GM19035 (cell line): ENCODE results near the gene SDC4.

Experiments
- ATAC-seq: cut with Tn5 transposase; IDR thresholded peaks from one replicate; pipeline ENCODE4 v1.9.1; 2021; ENCODE audit not compliant: unreplicated experiment

The SDC4 gene, protein sequence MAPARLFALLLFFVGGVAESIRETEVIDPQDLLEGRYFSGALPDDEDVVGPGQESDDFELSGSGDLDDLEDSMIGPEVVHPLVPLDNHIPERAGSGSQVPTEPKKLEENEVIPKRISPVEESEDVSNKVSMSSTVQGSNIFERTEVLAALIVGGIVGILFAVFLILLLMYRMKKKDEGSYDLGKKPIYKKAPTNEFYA

DNA sequence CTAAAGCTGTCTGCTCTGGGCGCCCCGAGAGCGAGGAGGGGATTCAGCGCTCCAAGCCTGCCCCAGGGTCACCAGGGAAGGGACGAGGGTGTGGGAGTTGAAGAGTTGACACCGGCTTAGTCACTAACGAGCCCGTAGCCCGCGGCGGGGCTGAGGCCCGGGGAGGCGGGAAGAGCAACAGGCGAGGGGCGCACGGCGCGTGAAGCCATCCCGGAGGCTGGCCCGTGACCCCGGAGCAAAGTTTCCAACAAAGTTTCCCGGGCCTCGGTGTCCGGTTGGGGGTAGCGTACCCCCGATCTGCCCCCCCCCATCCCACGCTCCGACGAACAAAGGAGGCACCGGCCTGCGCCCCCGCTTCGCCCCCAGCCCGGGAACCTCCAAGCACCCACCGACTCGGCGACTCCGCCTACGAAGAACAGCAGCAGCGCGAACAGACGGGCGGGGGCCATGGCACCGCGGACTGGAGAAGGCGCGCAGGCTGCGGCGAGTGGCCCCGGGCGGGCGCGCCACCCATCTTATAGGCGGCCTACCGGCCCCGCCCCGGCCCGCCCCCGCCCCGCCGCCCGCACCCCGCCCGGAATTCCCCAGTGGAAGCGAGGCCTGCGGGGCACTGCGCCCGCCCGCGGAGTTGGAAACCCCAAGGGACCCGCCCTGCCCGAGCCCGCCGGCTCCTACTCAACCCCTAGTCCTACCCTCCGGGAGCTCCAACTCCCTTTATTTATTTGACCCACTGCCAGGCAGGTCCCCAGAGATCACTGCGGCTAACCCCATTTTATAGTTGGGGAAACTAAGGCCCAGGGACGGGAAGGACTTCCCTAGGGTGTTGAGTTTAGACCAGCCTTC lies at the start of gene SDC4:
Gene SDC4, minus strand, starts transcription at position 489 of the 843 bp plus-strand sequence. Its CDS starts 40 bp downstream, at position 449.
- no peak for ATAC-seq

DNA sequence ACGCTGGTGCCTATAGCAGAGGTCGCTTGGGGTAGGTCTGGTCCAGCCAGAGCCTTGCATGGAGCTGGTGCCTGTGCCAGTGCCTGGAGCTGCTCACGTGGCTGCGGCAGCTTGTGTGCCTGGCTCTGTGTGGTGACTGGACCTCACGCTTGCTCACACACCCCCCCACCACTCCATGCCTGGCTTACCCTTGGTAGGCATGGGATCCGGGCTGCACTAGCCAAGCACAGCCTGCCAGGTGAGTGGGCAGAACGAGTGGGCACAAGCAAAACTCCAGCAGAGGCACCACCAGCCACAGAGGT lies 46.8 kb upstream of the SDC4 start:
- no peak for ATAC-seq

GRCh38 chr20:45394221-45395113 lies 46.2 kb upstream of the SDC4 start:
- ATAC-seq, result no peak

- ATAC-seq, result no peak
Measured at GRCh38 chr20:45392733-45393132, 44.5 kb upstream of the SDC4 start.

GRCh38 chr20:45391559-45391958 lies 43.3 kb upstream of the SDC4 start:
- ATAC-seq, result no peak

DNA sequence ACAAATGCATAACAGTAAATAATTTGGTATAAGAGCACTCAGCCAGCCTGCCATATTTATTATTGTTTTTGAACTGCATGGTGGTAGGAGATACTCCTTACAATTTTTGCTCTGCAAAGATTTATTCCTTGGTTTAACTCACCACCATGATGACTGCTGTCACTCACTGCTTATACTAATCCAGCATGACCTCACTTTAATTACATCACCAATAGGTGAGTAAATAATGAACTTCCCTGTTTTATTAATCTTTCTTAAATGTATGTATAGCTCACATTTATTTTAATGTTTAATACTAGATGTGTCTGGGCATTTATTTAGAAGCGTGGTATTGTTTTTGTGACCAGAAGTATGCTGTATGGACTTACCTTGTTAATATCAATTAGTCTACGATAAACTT lies 42.7 kb upstream of the SDC4 start:
- ATAC-seq, result no peak

- no peak for ATAC-seq
Measured at GRCh38 chr20:45387274-45387673, 39.0 kb upstream of the SDC4 start.

DNA sequence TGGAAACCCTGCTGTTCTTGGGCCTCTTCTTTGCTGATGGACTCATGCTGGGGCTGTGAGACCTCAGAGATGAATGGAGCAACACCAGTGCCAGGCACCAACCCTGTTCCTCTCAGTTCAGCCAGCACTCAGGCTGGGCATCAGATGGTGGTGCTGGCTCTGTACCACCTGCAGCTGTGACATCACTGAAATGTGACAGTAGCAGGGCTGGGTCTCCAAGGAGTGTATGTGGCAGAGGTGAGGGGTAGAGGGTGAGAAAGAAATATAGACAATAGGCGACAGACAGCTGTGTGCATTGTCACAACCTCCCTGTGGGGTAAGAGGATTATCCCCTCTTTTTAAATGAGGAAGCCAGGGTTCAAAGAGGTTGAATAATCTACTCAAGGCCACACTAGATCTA lies 30.0 kb upstream of the SDC4 start, which contains the start of gene TP53TG5:
Gene TP53TG5, minus strand, starts transcription at position 135 of the 400 bp plus-strand sequence. Its CDS starts 89 bp downstream, at position 46.
- ATAC-seq, result no peak

- no peak for ATAC-seq
Measured at GRCh38 chr20:45377269-45377668, 29.0 kb upstream of the SDC4 start.

DNA sequence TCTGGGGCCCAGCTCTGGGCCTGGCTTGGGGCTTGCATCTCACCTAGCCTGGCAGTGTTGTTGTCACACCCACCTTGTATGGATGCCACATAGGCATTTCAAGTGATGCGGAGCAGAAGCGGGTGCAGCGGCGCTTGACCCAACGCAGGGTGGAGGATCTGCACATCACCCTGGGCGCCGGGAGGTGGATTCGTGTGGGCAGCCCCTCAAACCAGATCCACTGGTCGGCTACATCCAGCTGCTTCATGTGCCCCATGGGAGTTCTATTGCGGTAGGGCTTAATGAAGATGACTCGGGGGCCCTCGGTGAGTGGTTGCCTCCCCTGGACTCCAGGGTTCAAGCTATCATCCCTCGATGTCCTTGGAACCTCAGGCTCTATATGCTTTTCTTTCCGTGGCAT lies 26.7 kb upstream of the SDC4 start:
- ATAC-seq, result no peak

DNA sequence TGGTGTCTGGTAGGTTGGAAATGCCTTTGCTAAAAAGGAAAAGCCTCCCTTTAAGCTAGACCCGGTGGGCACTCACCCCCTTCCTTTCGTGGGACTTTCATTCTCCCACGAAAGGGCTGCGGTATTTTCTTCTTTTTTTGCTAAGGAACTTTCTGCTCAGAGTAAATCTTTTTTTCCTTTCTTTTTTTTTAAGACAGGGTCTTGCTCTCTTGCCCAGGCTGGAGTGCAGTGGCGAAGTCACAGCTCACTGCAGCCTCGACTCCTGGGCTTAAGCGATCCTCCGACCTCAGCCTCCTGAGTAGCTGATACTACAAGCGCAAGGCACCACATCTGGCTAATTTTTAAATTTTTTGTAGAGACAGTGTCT lies 25.9 kb upstream of the SDC4 start:
- no peak for ATAC-seq

- ATAC-seq, result peak; percentile 89
Measured at GRCh38 chr20:45373353-45374100, 25.3 kb upstream of the SDC4 start.

DNA sequence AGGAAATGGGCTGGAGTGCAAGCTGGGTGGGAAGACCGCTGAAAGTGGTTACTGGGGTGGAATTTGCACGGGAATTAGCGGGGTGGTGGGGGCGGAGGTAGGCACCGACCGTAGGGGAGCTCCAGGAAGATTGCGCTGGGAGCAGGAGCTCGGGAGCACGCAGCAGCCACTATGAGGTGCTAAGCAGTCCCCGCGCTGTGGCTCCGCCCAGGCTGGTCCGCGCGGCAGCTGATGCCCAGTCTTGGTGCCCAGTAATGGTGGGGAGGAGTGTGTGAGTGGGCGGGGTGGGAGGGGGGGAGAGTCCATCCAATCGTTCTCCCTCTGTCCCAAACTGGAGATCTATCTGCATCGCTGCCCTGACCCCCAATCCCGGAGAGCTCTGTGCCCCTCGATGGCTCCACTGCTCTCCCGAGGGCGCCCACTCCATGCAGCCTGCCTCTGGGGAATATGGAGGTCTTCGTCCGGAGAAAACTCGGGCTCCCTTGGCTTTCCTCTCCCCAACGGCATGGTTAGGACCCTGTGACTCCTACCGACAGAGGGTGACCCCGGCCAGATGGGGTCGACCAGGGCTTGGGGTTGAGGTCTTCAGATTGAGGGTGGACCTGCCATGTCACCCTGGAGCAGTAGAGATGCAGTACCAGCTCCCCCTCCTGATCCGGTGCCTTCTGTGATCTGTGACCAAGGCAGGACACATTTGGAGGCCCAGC lies 24.6 kb upstream of the SDC4 start:
- ATAC-seq, result no peak

- ATAC-seq, result no peak
Measured at GRCh38 chr20:45372241-45372640, 24.0 kb upstream of the SDC4 start.

- no peak for ATAC-seq
Measured at GRCh38 chr20:45370571-45371160, 22.4 kb upstream of the SDC4 start.

- ATAC-seq, result peak; percentile 79
Measured at GRCh38 chr20:45368221-45368980, 20.2 kb upstream of the SDC4 start.

- no peak for ATAC-seq
Measured at GRCh38 chr20:45367126-45367525, 18.9 kb upstream of the SDC4 start.

DNA sequence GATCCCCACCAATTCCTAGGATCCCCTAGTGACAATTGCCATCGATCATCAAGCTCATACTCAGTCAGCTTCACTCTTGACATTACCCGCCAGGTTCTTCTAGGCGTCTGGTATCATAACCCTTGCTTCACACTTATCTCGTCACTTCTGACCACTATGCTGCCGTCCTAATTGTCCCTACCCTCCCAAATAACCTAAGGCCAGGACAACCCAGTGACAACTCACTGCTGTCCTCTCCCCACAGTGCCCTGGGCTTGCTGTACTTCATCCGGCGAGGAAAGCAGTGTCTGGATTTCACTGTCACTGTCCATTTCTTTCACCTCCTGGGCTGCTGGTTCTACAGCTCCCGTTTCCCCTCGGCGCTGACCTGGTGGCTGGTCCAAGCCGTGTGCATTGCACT lies 18.4 kb upstream of the SDC4 start:
- ATAC-seq, result no peak

- ATAC-seq, result no peak
Measured at GRCh38 chr20:45366192-45366591, 18.0 kb upstream of the SDC4 start.
